SKM-1 (cell line): ENCODE measurements around the gene EMP3.
"Not testable (repeated sequence)": the region's sequence is repeated elsewhere in the genome, so short reads cannot be mapped to it uniquely, and the experiment has no call there.

Experiments used
- DNase-seq: peaks from one replicate; lab custom pipeline; 2025; ENCODE audit not compliant: unreplicated experiment; lab: John Stamatoyannopoulos, UW

The EMP3 gene

DNA sequence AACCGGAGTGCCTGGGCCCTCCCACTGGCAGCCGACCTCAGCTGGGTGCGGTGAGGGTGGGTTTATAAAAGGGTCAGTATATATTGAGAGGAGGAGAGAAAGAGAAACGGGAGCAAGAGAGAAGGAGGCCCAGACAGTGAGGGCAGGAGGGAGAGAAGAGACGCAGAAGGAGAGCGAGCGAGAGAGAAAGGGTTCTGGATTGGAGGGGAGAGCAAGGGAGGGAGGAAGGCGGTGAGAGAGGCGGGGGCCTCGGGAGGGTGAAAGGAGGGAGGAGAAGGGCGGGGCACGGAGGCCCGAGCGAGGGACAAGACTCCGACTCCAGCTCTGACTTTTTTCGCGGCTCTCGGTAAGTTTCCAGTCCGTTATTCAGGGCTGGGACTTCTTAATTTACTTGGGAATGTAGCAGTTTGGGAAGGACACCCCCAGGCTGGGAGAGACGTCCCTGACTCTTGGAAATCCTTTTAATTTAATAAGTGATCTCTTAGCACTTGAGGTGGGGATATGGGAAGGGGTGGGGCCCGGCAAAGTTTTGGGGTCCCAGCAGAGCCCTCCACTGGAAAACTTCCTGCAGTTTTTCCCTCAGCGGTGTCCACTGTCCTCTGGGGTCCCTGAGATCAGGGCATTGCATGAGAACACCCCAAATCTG lies at the start of gene EMP3:
EMP3 (plus strand) TSS at position 288 of the 646 bp plus-strand sequence. CDS start 1,293 bp downstream, outside the sequence.
- peak; percentile 64 for DNase-seq

- no peak for DNase-seq
Observed at GRCh38 chr19:48279747-48280146, 45.6 kb upstream of the EMP3 start.

- DNase-seq: no peak
Observed at GRCh38 chr19:48283908-48284307, 41.4 kb upstream of the EMP3 start.

DNA sequence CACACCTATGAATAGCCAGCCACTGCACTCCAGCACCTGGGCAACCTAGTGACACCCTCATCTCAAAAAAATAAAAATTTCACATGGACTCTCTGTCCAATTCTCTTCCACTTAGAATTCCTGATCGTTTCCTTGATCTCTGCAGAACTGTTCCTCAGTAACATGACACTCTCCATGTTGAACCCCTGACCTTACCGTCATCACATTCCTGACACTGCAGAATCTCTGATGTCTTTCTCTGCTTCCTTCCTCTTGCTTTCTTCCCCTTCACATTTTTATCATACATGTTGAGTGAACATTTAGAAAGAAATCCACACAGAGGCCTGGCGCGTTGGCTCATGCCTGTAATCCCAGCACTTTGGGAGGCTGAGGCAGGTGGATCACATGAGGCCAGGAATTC lies 40.5 kb upstream of the EMP3 start:
- no peak for DNase-seq

- no peak for DNase-seq
Observed at GRCh38 chr19:48287748-48288147, 37.6 kb upstream of the EMP3 start.

DNA sequence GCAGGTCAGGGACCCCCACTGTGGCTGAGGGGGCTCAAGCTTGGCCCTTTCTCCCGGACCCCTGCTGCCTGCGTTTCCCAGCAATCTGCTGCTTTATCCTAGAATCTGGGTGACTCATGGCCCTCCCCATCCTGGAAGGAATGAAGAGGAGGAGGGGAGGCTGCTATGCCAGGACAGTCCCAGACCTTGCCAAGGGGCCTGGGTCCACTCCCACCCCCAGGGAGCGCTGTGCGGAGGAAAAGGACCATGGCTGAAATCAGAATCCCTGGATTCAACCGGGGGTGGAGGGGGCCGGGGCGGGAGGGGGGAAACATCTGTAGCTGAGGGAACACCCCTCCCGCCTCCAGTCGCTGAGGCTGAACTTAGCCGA lies 35.0 kb upstream of the EMP3 start:
- no peak for DNase-seq

DNA sequence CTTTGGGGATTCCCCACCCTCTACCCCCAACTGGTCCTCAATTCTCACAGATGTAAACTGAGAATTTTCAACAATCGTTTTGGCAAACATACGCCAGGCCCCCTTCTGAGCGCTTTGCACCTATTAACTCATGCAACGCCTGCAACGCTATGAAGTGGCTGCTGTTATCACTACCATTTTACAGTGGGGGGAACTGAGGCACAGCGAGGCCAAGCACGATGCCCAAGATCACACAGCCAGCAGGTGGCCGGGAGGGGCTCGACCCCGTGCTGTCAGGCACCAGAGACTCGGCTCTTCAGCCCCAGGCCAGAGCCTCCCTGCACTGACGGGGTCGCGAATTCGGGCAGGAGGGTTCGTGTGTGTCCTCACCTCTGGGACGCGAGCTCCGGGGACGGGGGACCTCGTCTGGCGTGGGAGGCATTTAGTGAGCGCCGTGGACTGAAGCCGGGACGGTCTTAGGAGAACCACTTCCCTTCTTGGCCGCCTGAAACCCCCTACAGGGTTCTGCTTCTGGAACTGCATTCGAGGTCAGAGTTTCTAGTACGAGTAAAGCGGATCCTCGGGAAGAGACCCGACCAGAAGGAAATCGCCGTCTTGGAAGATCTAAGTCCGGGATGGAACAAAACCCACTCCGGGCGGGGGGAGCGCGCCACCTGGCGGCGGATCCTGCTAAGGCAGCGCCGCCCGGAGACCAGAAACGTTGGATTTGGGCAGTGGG lies 34.4 kb upstream of the EMP3 start:
- peak; percentile 26 for DNase-seq

DNA sequence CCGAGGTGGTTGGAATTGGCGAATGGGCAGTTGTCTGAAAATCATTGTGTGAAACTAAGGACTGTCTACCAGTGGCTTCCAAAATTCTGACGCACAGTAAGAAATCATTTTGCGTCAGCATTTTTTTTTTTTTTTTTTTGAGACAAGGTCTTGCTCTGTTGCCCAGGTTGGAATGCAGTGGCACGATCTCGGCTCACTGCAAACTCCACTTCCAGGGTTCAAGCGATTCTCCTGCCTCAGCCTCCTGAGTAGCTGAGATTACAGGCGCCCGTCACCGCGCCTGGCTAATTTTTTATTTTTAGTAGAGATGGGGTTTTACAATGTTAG lies 33.9 kb upstream of the EMP3 start:
- not testable (repeated sequence) for DNase-seq

DNA sequence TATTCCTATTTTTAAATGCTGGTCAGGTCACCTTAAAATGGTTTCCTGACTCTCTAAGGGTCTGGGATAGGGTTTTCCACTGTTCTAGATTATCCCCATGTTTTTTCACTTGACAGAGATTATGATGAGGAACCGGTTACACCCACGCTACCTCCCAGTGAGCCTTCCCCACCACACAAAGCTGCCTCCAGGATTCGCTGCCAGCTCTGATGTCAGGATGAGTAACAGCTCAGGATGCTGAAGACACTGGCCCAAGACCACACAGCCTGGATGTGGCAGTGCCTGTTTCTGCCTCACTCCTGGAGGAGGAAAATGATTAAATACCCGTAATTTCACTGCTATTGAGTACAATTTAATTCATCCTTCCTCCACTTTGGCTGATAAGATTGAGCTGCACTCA lies 32.6 kb upstream of the EMP3 start:
- DNase-seq: no peak

- no peak for DNase-seq
Observed at GRCh38 chr19:48295458-48295857, 29.9 kb upstream of the EMP3 start.

- no peak for DNase-seq
Observed at GRCh38 chr19:48296963-48297734, 28.2 kb upstream of the EMP3 start.

DNA sequence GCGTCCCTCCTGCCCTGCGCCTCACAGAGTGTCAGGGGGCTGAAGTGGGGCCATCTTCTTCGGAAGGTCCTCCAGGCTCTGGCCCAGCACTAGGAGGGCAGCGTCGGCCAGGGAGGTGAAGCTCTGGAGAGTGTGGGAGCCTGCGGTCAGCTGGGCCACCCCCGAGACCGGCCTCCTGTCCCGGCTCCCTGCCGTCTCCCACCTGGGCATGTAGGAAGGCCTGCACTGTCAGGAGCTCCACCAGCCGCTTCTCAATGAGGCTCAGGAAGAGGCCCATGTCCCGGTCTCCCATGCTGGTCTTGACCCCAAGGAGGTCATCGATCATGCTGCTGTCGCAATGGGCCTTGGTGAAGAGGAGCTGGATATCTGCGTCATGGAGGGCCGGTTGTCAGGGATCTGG lies 27.4 kb upstream of the EMP3 start:
- no peak for DNase-seq

DNA sequence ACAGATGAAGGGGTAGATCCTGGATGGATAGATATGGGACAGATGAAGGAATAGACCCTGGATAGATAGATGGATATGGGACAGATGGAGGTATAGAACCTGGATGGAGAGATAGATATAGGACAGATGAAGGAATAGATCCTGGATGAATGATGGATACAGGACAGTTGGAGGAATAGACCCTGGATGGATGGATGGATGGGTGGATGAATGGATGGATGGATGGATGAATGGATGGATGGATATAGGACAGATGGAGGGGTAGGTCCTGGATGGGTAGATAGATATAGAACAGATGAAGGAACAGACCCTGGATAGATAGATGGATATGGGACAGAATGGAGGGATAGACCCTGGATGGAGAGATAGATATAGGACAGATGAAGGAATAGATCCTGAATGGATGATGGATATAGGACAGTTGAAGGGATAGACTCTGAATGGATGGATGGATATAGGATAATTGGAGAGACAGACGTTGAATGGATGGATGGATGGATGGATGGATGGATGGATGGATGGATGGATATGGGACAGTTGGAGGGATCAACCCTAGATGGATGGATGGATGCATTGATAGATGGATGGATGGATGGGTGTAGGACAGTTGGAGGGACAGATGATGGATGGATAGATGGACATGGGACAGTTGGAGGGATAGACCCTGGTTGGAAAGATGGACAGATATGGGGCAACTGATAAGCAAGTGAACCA lies 23.3 kb upstream of the EMP3 start:
- no peak for DNase-seq

DNA sequence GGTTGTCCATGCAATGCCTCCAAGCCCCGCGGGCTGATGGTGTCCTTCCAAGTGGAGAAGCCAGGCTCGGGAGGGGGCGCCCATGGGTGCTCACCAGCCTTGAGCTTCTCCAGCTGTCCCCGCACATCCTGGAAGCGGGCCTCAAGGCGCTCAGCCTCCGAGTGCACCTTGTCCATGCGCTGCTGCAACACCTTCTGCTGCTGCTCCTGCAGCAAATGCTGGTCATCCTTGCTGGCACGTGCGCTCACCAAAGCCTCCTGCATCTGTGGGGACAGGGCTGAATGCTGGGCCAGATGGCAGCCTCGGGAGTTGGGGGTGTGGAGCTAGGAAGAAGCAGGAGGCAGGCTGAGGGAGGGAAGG lies 22.8 kb upstream of the EMP3 start:
- DNase-seq: no peak

DNA sequence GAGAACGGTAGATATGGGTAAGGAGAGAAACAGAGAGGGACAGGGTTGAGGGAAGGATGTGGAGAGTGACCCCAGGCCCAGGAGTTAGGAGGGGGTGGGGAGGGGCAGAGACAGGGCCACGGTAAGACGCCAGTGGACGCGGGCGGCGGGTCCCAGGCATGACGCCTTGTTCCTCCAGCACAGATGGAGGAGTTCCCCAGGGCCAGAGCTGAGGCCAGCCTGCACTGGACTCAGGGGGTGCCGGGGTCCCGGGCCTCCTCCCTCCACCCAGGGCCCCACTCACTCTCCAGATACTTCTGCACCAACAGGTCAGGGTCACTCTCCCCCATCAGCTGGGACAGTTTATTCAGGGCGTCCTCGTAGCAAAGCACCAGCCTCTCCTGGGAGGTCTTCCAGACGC lies 22.0 kb upstream of the EMP3 start:
- no peak for DNase-seq

DNA sequence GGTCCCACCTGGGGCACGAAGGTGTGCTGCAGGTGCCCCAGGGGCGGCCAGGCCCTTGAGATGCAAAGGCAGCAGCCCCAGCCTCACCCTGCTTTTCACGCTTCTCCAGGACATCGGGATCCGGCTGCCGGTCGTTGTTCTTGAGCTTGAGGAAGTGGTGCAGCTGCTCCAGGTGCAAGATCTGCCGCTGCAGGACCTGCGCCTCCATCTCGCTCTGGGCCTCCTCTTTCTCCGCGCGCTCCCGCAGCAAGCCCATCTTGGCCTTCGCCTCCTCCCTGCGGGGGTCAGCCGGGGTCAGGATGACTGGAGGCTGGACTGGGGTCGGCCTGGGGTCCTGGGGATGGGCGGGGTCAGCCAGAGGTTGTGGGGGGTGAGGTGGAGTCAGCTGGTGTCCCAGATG lies 21.5 kb upstream of the EMP3 start:
- DNase-seq: no peak

DNA sequence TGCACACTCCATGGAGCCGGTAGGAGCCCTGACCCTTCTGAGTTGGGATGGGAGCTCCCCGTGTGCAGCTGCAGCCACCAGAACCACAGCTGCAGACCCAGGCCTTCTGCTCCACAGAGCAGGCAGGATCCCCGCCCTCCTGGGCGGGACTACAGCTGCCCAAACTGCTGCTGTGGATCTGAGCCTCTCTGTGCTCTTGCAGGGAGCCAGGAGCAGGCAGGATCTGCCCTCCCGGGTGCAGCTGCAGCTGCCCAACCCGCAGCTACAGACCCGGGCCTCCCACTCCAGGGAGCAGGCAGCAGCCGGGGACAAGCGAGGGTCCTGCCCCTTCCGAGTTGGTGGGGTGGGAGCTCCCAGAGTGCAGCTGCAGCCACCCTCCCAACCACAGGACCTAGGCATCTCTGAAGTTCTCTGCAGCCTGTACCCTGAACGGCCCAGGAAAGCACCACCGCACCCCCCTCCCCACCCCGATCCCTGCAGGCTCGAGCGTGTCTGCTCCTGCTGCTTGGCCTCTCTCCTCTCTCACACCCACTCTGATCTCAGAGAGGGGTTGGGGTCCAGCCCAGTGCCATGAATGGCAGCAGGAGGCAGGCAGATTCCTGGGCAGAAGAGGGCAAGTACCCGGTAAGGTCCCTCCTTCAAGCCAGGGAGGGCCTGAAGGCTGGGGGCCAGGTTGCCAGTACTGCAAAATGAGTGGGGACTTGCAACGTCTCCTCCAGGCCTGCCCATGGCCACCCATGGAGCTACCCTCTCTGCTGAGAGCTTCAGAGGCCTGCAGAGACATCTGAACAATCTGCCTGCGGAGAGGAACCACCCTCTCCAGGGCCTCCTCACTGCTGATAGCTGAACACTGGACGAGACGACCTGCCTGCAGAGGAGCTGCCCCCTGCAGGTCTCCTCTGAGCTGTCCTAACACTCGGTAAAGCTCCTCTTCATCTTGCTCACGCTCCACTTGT lies 16.4 kb upstream of the EMP3 start:
- DNase-seq: peak; percentile 2

DNA sequence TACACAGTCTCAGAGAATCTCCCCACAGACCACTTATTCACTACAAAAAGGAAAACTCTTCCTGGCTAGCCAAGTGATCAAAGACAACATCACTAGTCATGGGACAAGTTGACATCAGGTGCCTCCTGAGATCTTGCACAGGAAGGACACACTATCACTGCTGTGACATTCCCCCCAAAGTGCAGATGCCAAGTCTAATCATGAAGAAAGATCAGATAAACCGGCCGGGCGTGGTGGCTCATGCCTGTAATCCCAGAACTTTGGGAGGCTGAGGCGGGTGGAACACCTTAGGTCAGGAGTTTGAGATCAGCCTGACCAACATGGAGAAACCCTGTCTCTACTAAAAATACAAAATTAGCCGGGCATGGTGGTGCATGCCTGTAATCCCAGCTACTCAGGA lies 15.6 kb upstream of the EMP3 start:
- not testable (repeated sequence) for DNase-seq

GRCh38 chr19:48310227-48310626 lies 15.1 kb upstream of the EMP3 start:
- no peak for DNase-seq

- DNase-seq: no peak
Observed at GRCh38 chr19:48311384-48311783, 14.0 kb upstream of the EMP3 start.

GRCh38 chr19:48315712-48316111 lies 9.6 kb upstream of the EMP3 start:
- no peak for DNase-seq
